Neural cell (in vitro differentiated cells): Measurements from ENCODE around the gene ALS2CL.

Experiments
- EP300 ChIP-seq: fragments of 450-650 bp; conservative IDR thresholded peaks from 2 replicates; pipeline ENCODE4 v1.6.1; 2014; ENCODE audit warnings: antibody characterized with exemption, mild to moderate bottlenecking, moderate library complexity; ENCODE audit not compliant: poor library complexity, severe bottlenecking
- POLR2AphosphoS5 ChIP-seq: IDR thresholded peaks from 2 replicates; pipeline ENCODE4 v1.6.1; 2012
- SMC3 ChIP-seq: fragments of 450-650 bp; conservative IDR thresholded peaks from 2 replicates; pipeline ENCODE4 v1.6.1; 2014; ENCODE audit warnings: antibody characterized with exemption, mild to moderate bottlenecking, moderate library complexity; ENCODE audit not compliant: poor library complexity
- TF ChIP-seq, protein P1 (sequence below): fragments of 450-650 bp; IDR thresholded peaks from 2 replicates; pipeline ENCODE4 v1.5.1; 2014; ENCODE audit warnings: antibody characterized with exemption, mild to moderate bottlenecking, moderate library complexity; ENCODE audit not compliant: poor library complexity, severe bottlenecking
- TF ChIP-seq, protein P2 (sequence below): IDR thresholded peaks from 2 replicates; pipeline ENCODE4 v1.6.1; 2012; ENCODE audit warnings: borderline replicate concordance

DNA sequence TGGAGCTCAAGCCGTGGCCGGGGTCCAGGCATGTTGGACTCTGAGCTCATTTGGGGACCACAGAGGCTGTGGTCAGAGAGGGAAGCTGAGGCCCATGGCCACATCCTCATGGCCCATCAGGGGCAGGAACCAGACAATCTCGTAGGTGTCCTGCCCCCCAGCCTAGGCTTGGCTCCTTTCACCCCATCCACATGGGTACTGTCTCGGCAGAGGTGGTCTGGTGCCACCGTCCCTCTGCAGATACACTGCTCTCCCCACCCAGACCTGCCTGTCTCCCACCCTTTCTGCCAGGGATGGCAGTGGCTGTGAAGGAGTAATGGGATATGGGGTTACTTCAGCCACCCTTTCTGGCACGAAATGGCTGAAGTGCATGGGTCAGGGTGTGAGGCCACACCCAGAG is 16.2 kb upstream of the ALS2CL start:
- TF ChIP-seq, protein P1, sequence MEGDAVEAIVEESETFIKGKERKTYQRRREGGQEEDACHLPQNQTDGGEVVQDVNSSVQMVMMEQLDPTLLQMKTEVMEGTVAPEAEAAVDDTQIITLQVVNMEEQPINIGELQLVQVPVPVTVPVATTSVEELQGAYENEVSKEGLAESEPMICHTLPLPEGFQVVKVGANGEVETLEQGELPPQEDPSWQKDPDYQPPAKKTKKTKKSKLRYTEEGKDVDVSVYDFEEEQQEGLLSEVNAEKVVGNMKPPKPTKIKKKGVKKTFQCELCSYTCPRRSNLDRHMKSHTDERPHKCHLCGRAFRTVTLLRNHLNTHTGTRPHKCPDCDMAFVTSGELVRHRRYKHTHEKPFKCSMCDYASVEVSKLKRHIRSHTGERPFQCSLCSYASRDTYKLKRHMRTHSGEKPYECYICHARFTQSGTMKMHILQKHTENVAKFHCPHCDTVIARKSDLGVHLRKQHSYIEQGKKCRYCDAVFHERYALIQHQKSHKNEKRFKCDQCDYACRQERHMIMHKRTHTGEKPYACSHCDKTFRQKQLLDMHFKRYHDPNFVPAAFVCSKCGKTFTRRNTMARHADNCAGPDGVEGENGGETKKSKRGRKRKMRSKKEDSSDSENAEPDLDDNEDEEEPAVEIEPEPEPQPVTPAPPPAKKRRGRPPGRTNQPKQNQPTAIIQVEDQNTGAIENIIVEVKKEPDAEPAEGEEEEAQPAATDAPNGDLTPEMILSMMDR = no peak
- TF ChIP-seq SMC3 = no peak
- no peak for TF ChIP-seq EP300
- no peak for TF ChIP-seq POLR2AphosphoS5
- TF ChIP-seq, protein P2, sequence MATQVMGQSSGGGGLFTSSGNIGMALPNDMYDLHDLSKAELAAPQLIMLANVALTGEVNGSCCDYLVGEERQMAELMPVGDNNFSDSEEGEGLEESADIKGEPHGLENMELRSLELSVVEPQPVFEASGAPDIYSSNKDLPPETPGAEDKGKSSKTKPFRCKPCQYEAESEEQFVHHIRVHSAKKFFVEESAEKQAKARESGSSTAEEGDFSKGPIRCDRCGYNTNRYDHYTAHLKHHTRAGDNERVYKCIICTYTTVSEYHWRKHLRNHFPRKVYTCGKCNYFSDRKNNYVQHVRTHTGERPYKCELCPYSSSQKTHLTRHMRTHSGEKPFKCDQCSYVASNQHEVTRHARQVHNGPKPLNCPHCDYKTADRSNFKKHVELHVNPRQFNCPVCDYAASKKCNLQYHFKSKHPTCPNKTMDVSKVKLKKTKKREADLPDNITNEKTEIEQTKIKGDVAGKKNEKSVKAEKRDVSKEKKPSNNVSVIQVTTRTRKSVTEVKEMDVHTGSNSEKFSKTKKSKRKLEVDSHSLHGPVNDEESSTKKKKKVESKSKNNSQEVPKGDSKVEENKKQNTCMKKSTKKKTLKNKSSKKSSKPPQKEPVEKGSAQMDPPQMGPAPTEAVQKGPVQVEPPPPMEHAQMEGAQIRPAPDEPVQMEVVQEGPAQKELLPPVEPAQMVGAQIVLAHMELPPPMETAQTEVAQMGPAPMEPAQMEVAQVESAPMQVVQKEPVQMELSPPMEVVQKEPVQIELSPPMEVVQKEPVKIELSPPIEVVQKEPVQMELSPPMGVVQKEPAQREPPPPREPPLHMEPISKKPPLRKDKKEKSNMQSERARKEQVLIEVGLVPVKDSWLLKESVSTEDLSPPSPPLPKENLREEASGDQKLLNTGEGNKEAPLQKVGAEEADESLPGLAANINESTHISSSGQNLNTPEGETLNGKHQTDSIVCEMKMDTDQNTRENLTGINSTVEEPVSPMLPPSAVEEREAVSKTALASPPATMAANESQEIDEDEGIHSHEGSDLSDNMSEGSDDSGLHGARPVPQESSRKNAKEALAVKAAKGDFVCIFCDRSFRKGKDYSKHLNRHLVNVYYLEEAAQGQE = no peak
